ENCODE data around the gene THAP3. TPM values are rescaled to one million over a fixed set of nuclear protein-coding genes. Genes with fewer than 3 reads are reported as not detected.
A peak's percentile ranks its signal among the peaks of the same experiment; 100 is the strongest.
"Not testable (repeated sequence)": the region's sequence is repeated elsewhere in the genome, so short reads cannot be mapped to it uniquely, and the experiment has no call there.

Gene THAP3
- total and polyA plus RNA-seq, 4 donors, result 17.4 to 31.8 (median 29.1) TPM

- WGBS (ENCODE audit: insufficient coverage), result 98% methylated on average over 6 of the region's 6 CpGs
- Histone ChIP-seq H3K4me1 (ENCODE audit: control insufficient read depth, insufficient read depth, low read length) (peaks cover 46% of the 10 kb centered on the region), H3K27me3 (ENCODE audit: control insufficient read depth, insufficient read depth, low read length) (no peaks in the 10 kb centered on the region), H3K9me3 (ENCODE audit: control insufficient read depth, insufficient read depth, low read length) (no peaks in the 10 kb centered on the region), H3K27ac (ENCODE audit: low read depth, low read length) (no peak overlapping the region), H3K36me3 (ENCODE audit: control insufficient read depth, insufficient read depth, low read length) (peaks cover 65% of the 10 kb centered on the region), H3K4me3 (ENCODE audit: low read depth, low read length) (no peak overlapping the region)
- DNase-seq (ENCODE audit: low read depth in 4 of 6, low spot score in 6 of 6), result no peak
Observed at GRCh38 chr1:6597777-6598131, 26.9 kb upstream of the THAP3 start.

DNA sequence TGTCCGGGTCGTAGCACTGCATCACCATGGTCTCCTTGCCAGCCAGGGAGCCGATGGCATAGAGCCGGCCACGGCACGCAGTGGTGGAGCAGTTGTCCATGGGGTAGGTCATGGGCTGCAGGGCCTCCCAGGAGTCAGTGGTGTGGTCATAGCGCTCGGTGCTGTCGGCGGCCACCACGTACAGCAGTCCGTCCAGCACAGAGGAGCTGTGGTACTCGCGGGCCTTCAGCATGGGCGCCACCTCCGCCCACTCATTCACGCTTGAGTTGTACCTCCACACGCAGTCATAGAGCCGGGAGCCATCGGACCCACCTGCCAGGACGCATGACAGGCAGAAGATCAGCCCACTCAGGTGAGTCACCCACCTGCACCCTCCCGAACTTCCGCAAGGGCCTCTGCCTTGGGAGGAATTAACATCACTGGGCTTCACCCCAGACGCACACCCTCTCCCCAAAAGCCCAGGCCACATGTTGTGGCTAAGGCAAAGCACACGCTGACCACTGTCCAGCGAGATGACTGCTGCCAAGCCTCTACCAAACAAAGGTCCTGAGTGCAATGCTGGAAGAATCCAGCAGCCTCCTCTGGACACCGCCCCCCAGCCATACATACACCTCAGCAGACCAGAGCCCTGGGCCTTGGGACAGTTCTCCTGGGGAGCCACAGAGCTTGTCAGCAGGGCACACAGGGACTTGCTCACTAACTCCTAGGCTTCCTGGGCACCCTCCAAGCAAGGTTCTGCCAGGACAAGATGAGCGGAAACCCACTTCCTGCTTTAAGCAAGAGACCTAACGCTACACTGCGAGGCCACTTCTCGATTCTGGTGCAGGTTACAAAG, 25.3 kb upstream of the THAP3 start:
- 88% methylated on average over 27 of the region's 31 CpGs for WGBS (ENCODE audit: insufficient coverage)
- Histone ChIP-seq H3K27ac (ENCODE audit: low read depth, low read length) (no peak overlapping the region), H3K27me3 (ENCODE audit: control insufficient read depth, insufficient read depth, low read length) (no peaks in the 10 kb centered on the region), H3K4me3 (ENCODE audit: low read depth, low read length) (no peak overlapping the region), H3K36me3 (ENCODE audit: control insufficient read depth, insufficient read depth, low read length) (peaks cover 49% of the 10 kb centered on the region), H3K9me3 (ENCODE audit: control insufficient read depth, insufficient read depth, low read length) (no peaks in the 10 kb centered on the region), H3K4me1 (ENCODE audit: control insufficient read depth, insufficient read depth, low read length) (peaks cover 60% of the 10 kb centered on the region)
- DNase-seq (ENCODE audit: low read depth in 4 of 6, low spot score in 6 of 6), result no peak

GRCh38 chr1:6599991-6600390, 24.7 kb upstream of the THAP3 start:
- not testable (repeated sequence) for H3K27me3 ChIP-seq (ENCODE audit: control insufficient read depth, insufficient read depth, low read length); H3K4me3 ChIP-seq (ENCODE audit: low read depth, low read length)
- peaks cover 66% of the 10 kb centered on the region for H3K4me1 ChIP-seq (ENCODE audit: control insufficient read depth, insufficient read depth, low read length)

GRCh38 chr1:6600410-6601048, 24.1 kb upstream of the THAP3 start:
- 19% methylated on average over 9 of the region's 10 CpGs for WGBS (ENCODE audit: insufficient coverage)
- peaks cover 39% of the 10 kb centered on the region for H3K36me3 ChIP-seq (ENCODE audit: control insufficient read depth, insufficient read depth, low read length)
- DNase-seq (ENCODE audit: low read depth in 4 of 6, low spot score in 6 of 6), result no peak
- peaks cover 66% of the 10 kb centered on the region for H3K4me1 ChIP-seq (ENCODE audit: control insufficient read depth, insufficient read depth, low read length)
- peak overlapping the region; percentile 71 for H3K27ac ChIP-seq (ENCODE audit: low read depth, low read length)
- H3K27me3 ChIP-seq (ENCODE audit: control insufficient read depth, insufficient read depth, low read length), result no peaks in the 10 kb centered on the region
- no peaks in the 10 kb centered on the region for H3K9me3 ChIP-seq (ENCODE audit: control insufficient read depth, insufficient read depth, low read length)
- H3K4me3 ChIP-seq (ENCODE audit: low read depth, low read length), result peak overlapping the region; percentile 76

More at GRCh38 chr1:6599991-6600390, 24.7 kb upstream of the THAP3 start:
- not testable (repeated sequence) for H3K27ac ChIP-seq (ENCODE audit: low read depth, low read length); H3K9me3 ChIP-seq (ENCODE audit: control insufficient read depth, insufficient read depth, low read length); DNase-seq (ENCODE audit: low read depth in 4 of 6, low spot score in 6 of 6)
- peaks cover 43% of the 10 kb centered on the region for H3K36me3 ChIP-seq (ENCODE audit: control insufficient read depth, insufficient read depth, low read length)
- 80% methylated on average over 1 of the region's 8 CpGs for WGBS (ENCODE audit: insufficient coverage)

DNA sequence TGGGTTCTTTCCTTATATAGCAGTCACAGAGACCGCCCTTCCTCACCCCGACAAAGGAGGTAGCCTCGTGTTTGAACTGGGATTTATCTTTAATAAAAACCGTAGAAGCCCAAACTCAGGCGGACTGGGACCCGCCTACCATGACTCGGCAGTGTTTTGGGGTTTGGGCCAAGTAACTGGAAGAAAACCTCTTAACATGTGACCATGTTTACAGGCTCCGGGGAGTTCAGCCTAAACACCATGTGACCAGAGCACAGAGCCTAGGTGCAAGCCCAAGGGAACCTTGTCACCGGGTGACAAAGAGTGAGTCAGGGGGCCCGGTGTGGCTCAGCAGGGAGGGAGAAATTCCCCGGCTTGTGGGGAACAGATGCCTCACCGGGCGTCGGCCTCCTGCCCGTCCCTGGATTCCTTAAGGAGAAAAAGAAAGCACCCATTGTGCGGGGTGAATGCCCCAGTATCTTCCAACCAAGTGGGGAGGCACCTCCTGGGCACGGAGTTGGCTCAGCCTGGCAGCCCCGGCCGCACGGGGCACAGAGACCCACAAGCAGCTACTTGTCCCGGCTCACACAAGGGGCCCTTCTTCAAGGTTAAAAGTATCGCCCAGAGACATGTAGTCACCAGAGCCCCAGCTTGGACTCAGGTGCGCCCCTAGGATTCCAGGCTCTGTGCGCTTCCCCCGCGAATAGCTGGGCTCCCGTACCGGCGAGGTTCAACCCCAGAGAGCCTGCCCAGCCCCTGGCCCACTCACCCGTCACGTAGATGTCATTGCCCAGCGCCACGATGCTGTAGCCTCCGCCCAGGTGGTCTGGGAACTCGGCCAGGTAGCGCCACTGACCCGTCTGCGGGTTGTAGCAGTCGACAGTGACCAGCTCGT, 23.4 kb upstream of the THAP3 start:
- peak in 2 of 6 donors; percentile 62 to 77 for DNase-seq (ENCODE audit: low read depth in 4 of 6, low spot score in 6 of 6)
- Histone ChIP-seq H3K36me3 (ENCODE audit: control insufficient read depth, insufficient read depth, low read length) (peaks cover 31% of the 10 kb centered on the region), H3K27me3 (ENCODE audit: control insufficient read depth, insufficient read depth, low read length) (no peaks in the 10 kb centered on the region), H3K4me3 (ENCODE audit: low read depth, low read length) (peak overlapping the region; percentile 76), H3K27ac (ENCODE audit: low read depth, low read length) (peak overlapping the region; percentile 71), H3K9me3 (ENCODE audit: control insufficient read depth, insufficient read depth, low read length) (no peaks in the 10 kb centered on the region), H3K4me1 (ENCODE audit: control insufficient read depth, insufficient read depth, low read length) (peaks cover 66% of the 10 kb centered on the region)
- WGBS (ENCODE audit: insufficient coverage), result under 1% methylated on average over 37 of the region's 40 CpGs

- Histone ChIP-seq H3K4me3 (ENCODE audit: low read depth, low read length) (peak overlapping the region; percentile 76), H3K27me3 (ENCODE audit: control insufficient read depth, insufficient read depth, low read length) (no peaks in the 10 kb centered on the region), H3K27ac (ENCODE audit: low read depth, low read length) (peak overlapping the region; percentile 71), H3K4me1 (ENCODE audit: control insufficient read depth, insufficient read depth, low read length) (peaks cover 60% of the 10 kb centered on the region), H3K9me3 (ENCODE audit: control insufficient read depth, insufficient read depth, low read length) (no peaks in the 10 kb centered on the region), H3K36me3 (ENCODE audit: control insufficient read depth, insufficient read depth, low read length) (peaks cover 24% of the 10 kb centered on the region)
- peak in 1 of 6 donors; percentile 42 for DNase-seq (ENCODE audit: low read depth in 4 of 6, low spot score in 6 of 6)
- WGBS (ENCODE audit: insufficient coverage), result under 1% methylated on average over 103 of the region's 103 CpGs
Observed at GRCh38 chr1:6601923-6602668, 22.6 kb upstream of the THAP3 start.

- Histone ChIP-seq H3K9me3 (ENCODE audit: control insufficient read depth, insufficient read depth, low read length) (no peaks in the 10 kb centered on the region), H3K4me1 (ENCODE audit: control insufficient read depth, insufficient read depth, low read length) (peaks cover 54% of the 10 kb centered on the region), H3K36me3 (ENCODE audit: control insufficient read depth, insufficient read depth, low read length) (peaks cover 18% of the 10 kb centered on the region), H3K27ac (ENCODE audit: low read depth, low read length) (peak within 1 kb of the TSS; percentile 99), H3K27me3 (ENCODE audit: control insufficient read depth, insufficient read depth, low read length) (no peaks in the 10 kb centered on the region), H3K4me3 (ENCODE audit: low read depth, low read length) (peak within 1 kb of the TSS; percentile 76)
- under 1% methylated on average over 83 of the region's 84 CpGs for WGBS (ENCODE audit: insufficient coverage)
- DNase-seq (ENCODE audit: low read depth in 4 of 6, low spot score in 6 of 6), result peak in 3 of 6 donors; percentile 50 to 93 (median 88)
Observed at GRCh38 chr1:6602669-6603237, 21.9 kb upstream of the THAP3 start, which contains the start of gene KLHL21. TSS of gene KLHL21 (minus strand) at chr1:6602869. CDS start at chr1:6602817, 52 bp downstream.

- peaks cover 50% of the 10 kb centered on the region for H3K4me1 ChIP-seq (ENCODE audit: control insufficient read depth, insufficient read depth, low read length)
- H3K27ac ChIP-seq (ENCODE audit: low read depth, low read length), result peak overlapping the region; percentile 99
- under 1% methylated on average over 30 of the region's 36 CpGs for WGBS (ENCODE audit: insufficient coverage)
Observed at GRCh38 chr1:6603238-6603914, 21.3 kb upstream of the THAP3 start.

More at GRCh38 chr1:6603238-6603914, 21.3 kb upstream of the THAP3 start:
- no peaks in the 10 kb centered on the region for H3K27me3 ChIP-seq (ENCODE audit: control insufficient read depth, insufficient read depth, low read length)
- no peaks in the 10 kb centered on the region for H3K9me3 ChIP-seq (ENCODE audit: control insufficient read depth, insufficient read depth, low read length)
- peak overlapping the region; percentile 51 for H3K4me3 ChIP-seq (ENCODE audit: low read depth, low read length)
- H3K36me3 ChIP-seq (ENCODE audit: control insufficient read depth, insufficient read depth, low read length), result peaks cover 12% of the 10 kb centered on the region
- DNase-seq (ENCODE audit: low read depth in 4 of 6, low spot score in 6 of 6), result peak in 3 of 6 donors; percentile 60 to 88 (median 73)
